ENCODE results near the gene CFAP65.

- TF ChIP-seq CTCF (IDR thresholded peaks at IDR 0.05 in 8 of 11, conservative IDR thresholded peaks at IDR 0.05 in 3 of 11), result no peak
- TF ChIP-seq POLR2A (IDR thresholded peaks at IDR 0.05), result no peak
- no peak for TF ChIP-seq POLR2AphosphoS5 (IDR thresholded peaks at IDR 0.05)
These were observed 37.3 kb downstream of the CFAP65 start for GRCh38 chr2:219003979-219004378.

All from spleen (tissue), 7 donors.